DND-41 (cell line): ENCODE measurements around the gene CLDN11.
A peak's percentile ranks its signal among the peaks of the same experiment; 100 is the strongest.

Experiments
- ATAC-seq: fragments of 200-7000 bp; cut with Tn5 transposase; 3 replicates; pipeline ENCODE4 v1.9.1; 2021; ENCODE audit warnings: low read depth; ENCODE audit not compliant: insufficient read depth
- DNase-seq: peaks from one replicate; pipeline ENCODE4 v3.0.0-alpha.2; 2020
- H2AFZ ChIP-seq: 2 replicates; pipeline ENCODE4 v1.6.0; 2012; ENCODE audit warnings: low read depth, low read length
- H3K27ac ChIP-seq: 2 replicates; pipeline ENCODE4 v1.5.1; 2012; ENCODE audit warnings: low read length, inconsistent platforms
- H3K27me3 ChIP-seq: fragments of 200-600 bp; sonication (generic); 2 replicates; pipeline ENCODE4 v1.6.0; 2012; ENCODE audit warnings: low read length, mild to moderate bottlenecking, inconsistent platforms; ENCODE audit not compliant: insufficient read depth, poor library complexity
- H3K36me3 ChIP-seq: 2 replicates; pipeline ENCODE4 v1.5.1; 2012; ENCODE audit warnings: low read length, inconsistent platforms; ENCODE audit not compliant: insufficient read depth
- H3K4me1 ChIP-seq: 2 replicates; pipeline ENCODE4 v1.5.1; 2012; ENCODE audit warnings: mild to moderate bottlenecking, low read length; ENCODE audit not compliant: insufficient read depth
- H3K4me2 ChIP-seq: 2 replicates; pipeline ENCODE4 v1.6.0; 2012; ENCODE audit warnings: mild to moderate bottlenecking, moderate library complexity, low read length, inconsistent platforms; ENCODE audit not compliant: insufficient read depth
- H3K4me3 ChIP-seq, 2 experiments: fragments of 200-600 bp in 1 of 2; shearing (Covaris generic) in 1 of 2; 2 replicates each; pipeline ENCODE4 v1.5.1; 2012 to 2016; ENCODE audit warnings: inconsistent platforms in 2 of 2, low read length in 2 of 2, mild to moderate bottlenecking in 2 of 2, low read depth in 1 of 2, moderate library complexity in 1 of 2
- H3K79me2 ChIP-seq: 2 replicates; pipeline ENCODE4 v1.6.0; 2012; ENCODE audit warnings: low read length, inconsistent platforms; ENCODE audit not compliant: insufficient read depth
- H3K9ac ChIP-seq: 2 replicates; pipeline ENCODE4 v1.6.0; 2012; ENCODE audit warnings: low read depth, mild to moderate bottlenecking, inconsistent platforms, low read length, moderate library complexity
- H3K9me3 ChIP-seq: 2 replicates; pipeline ENCODE4 v1.5.1; 2012; ENCODE audit warnings: low read length, moderate library complexity, mild to moderate bottlenecking, inconsistent platforms; ENCODE audit not compliant: insufficient read depth, severe bottlenecking
- H4K20me1 ChIP-seq: 2 replicates; pipeline ENCODE4 v1.6.0; 2012; ENCODE audit warnings: low read length; ENCODE audit not compliant: insufficient read depth
- EZH2 ChIP-seq: IDR thresholded peaks from 3 replicates; pipeline ENCODE4 v1.6.1; 2012; ENCODE audit warnings: borderline replicate concordance, low read depth, mild to moderate bottlenecking, moderate library complexity, low read length, inconsistent platforms; ENCODE audit not compliant: severe bottlenecking
- TF ChIP-seq, protein P1 (sequence below): IDR thresholded peaks from 2 replicates; pipeline ENCODE4 v1.5.1; 2012; ENCODE audit warnings: borderline replicate concordance, low read length, moderate library complexity, mild to moderate bottlenecking; ENCODE audit not compliant: poor library complexity, severe bottlenecking; ENCODE audit errors: extremely low read depth

CLDN11 gene

DNA sequence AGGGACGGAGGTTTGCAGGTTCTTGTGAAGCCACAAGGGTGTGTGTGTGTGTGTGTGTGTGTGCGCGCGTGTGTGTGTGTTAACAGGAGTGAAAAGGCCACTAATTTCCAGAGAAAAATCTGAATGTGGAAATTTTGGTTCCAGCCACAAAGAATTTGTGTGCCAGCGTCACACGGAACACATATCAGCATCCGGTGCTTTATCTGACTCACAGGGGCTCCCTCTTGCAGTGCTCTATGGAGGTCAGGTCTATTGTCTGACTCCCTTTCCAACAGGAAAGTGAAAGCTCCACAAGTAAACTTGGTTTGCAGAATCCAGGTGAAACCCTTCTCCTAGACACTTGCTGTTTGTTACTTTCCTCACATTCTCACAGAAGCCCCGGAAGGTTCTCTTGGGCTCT is 6.2 kb downstream of the CLDN11 start:
- no peak for ATAC-seq
- no peak overlapping the region for H2AFZ ChIP-seq

GRCh38 chr3:170425491-170426239 is 7.0 kb downstream of the CLDN11 start:
- peaks cover 5% of the 10 kb centered on the region for H3K27me3 ChIP-seq
- no peak overlapping the region for H3K27ac ChIP-seq
- peak overlapping the region; percentile 5; the same call in 1 of the 2 replicates for H3K4me2 ChIP-seq
- ATAC-seq (peak; percentile 60), DNase-seq (peak; percentile 34)
- H3K9ac ChIP-seq, result no peak overlapping the region
- H3K79me2 ChIP-seq, result no peaks in the 10 kb centered on the region
- no peak overlapping the region for H2AFZ ChIP-seq
- no peaks in the 10 kb centered on the region for H3K9me3 ChIP-seq
- H3K36me3 ChIP-seq, result no peaks in the 10 kb centered on the region
- peaks cover 25% of the 10 kb centered on the region for H3K4me1 ChIP-seq
- no peaks in the 10 kb centered on the region for H4K20me1 ChIP-seq
- H3K4me3 ChIP-seq, result no peak overlapping the region
- TF ChIP-seq, protein P1, sequence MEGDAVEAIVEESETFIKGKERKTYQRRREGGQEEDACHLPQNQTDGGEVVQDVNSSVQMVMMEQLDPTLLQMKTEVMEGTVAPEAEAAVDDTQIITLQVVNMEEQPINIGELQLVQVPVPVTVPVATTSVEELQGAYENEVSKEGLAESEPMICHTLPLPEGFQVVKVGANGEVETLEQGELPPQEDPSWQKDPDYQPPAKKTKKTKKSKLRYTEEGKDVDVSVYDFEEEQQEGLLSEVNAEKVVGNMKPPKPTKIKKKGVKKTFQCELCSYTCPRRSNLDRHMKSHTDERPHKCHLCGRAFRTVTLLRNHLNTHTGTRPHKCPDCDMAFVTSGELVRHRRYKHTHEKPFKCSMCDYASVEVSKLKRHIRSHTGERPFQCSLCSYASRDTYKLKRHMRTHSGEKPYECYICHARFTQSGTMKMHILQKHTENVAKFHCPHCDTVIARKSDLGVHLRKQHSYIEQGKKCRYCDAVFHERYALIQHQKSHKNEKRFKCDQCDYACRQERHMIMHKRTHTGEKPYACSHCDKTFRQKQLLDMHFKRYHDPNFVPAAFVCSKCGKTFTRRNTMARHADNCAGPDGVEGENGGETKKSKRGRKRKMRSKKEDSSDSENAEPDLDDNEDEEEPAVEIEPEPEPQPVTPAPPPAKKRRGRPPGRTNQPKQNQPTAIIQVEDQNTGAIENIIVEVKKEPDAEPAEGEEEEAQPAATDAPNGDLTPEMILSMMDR, result no peak
- no peak for TF ChIP-seq EZH2

More for the DNA sequence above, 6.2 kb downstream of the CLDN11 start:
- Histone ChIP-seq H3K4me2 (no peak overlapping the region), H3K27ac (no peak overlapping the region), H4K20me1 (no peaks in the 10 kb centered on the region), H3K27me3 (peaks cover 1% of the 10 kb centered on the region), H3K79me2 (no peaks in the 10 kb centered on the region), H3K4me1 (peaks cover 25% of the 10 kb centered on the region), H3K36me3 (no peaks in the 10 kb centered on the region), H3K9ac (no peak overlapping the region), H3K9me3 (no peaks in the 10 kb centered on the region), H3K4me3 (no peak overlapping the region)
- DNase-seq, result no peak
- no peak for TF ChIP-seq EZH2
- TF ChIP-seq, protein P1, result no peak

DNA sequence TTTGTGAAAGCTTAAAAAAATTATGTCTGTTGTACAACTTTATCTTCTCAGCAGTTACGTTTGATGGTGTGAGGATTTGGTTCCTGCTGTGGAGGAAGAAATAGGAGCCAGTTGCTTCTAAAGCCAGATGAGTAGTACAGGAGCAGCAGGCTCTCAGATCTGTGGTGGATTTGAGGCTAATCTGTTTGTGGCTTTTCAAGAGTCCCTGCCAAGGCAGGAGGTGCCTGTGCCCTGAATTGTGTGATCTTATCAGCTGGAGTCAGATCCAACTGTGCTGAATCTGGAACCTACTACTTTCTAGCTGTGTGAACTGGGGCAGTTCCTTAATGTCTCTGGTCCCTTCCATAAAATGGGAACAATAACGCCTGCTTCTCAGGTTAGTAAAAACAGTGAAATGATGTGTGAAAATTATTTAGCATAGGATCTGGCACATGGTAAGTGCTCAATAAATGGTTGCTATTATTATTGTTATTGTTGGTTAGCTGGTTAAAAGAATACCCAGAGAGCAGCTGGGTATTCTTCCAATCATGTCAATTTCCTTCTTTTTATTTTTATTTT is 7.7 kb downstream of the CLDN11 start:
- Histone ChIP-seq H3K4me1 (peaks cover 25% of the 10 kb centered on the region), H3K27ac (no peak overlapping the region), H3K27me3 (peaks cover 5% of the 10 kb centered on the region), H2AFZ (no peak overlapping the region), H3K36me3 (no peaks in the 10 kb centered on the region), H3K9ac (no peak overlapping the region), H4K20me1 (no peaks in the 10 kb centered on the region), H3K9me3 (no peaks in the 10 kb centered on the region), H3K4me3 (no peak overlapping the region), H3K79me2 (no peaks in the 10 kb centered on the region), H3K4me2 (peak overlapping the region; percentile 5; the same call in 1 of the 2 replicates)
- no peak for TF ChIP-seq EZH2
- TF ChIP-seq, protein P1, result no peak
- ATAC-seq, result peak; percentile 92
- peak; percentile 61 for DNase-seq
